PC-9 (cell line): Measurements from ENCODE around the gene PAXX. TPM values are rescaled to one million over a fixed set of nuclear protein-coding genes. Genes with fewer than 3 reads are reported as not detected.
A peak's percentile ranks its signal among the peaks of the same experiment; 100 is the strongest.

Experiments
- BruUV-seq: library from RNA; stranded (reverse); fragments of 400-500 nt; replicated peaks from 2 replicates; lab custom pipeline; 2021; lab: Mats Ljungman, UMichigan
- CTCF ChIA-PET: fragments of 300-600 bp; sonication (Branson Sonifier 250); formaldehyde crosslinking; loops from one replicate; lab custom pipeline; 2022; ENCODE audit warnings: antibody characterized with exemption; lab: Charles Lee
- POLR2A ChIA-PET: fragments of 300-600 bp; sonication (Branson Sonifier 250); formaldehyde crosslinking; loops from one replicate; lab custom pipeline; 2022; ENCODE audit warnings: antibody characterized with exemption; ENCODE audit not compliant: unreplicated experiment; lab: Charles Lee
- DNase-seq, 2 experiments: peaks; one replicate each; pipeline versions ENCODE4 v3.0.0 to v3.0.0-alpha.2; 2015 to 2022; ENCODE audit warnings: mixed read lengths in 1 of 2
- H2AFZ ChIP-seq: fragments of 200-600 bp; sonication (generic); 2 replicates; pipeline ENCODE4 v1.8.1; 2017; ENCODE audit warnings: antibody characterized with exemption
- H3F3A ChIP-seq: fragments of 200-600 bp; sonication (generic); 2 replicates; pipeline ENCODE4 v1.8.1; 2017; ENCODE audit warnings: antibody characterized with exemption, mild to moderate bottlenecking, low read depth; ENCODE audit not compliant: insufficient read depth
- H3K27ac ChIP-seq: fragments of 200-600 bp; sonication (generic); 2 replicates; pipeline ENCODE4 v1.6.1; 2016; ENCODE audit warnings: mixed run types
- H3K27me3 ChIP-seq: fragments of 200-600 bp; sonication (generic); 2 replicates; pipeline ENCODE4 v1.6.1; 2016; ENCODE audit warnings: low read depth, mixed run types; ENCODE audit not compliant: insufficient read depth
- H3K36me3 ChIP-seq: fragments of 200-600 bp; sonication (generic); 2 replicates; pipeline ENCODE4 v1.6.1; 2016; ENCODE audit warnings: low read depth, mixed run types
- H3K4me1 ChIP-seq: fragments of 200-600 bp; sonication (generic); replicated peaks from 2 replicates; pipeline ENCODE4 v1.6.1; 2016; ENCODE audit warnings: mixed run types; ENCODE audit not compliant: insufficient read depth
- H3K4me2 ChIP-seq: fragments of 200-600 bp; sonication (generic); 2 replicates; pipeline ENCODE4 v1.6.1; 2017; ENCODE audit warnings: mixed run types
- H3K4me3 ChIP-seq: fragments of 200-600 bp; sonication (generic); 2 replicates; pipeline ENCODE4 v1.6.1; 2016; ENCODE audit warnings: mixed run types
- H3K79me2 ChIP-seq: fragments of 200-600 bp; sonication (generic); 2 replicates; pipeline ENCODE4 v1.6.1; 2017; ENCODE audit warnings: low read depth, mixed run types
- H3K9me2 ChIP-seq: fragments of 200-600 bp; sonication (generic); 2 replicates; pipeline ENCODE4 v1.8.1; 2017; ENCODE audit warnings: mild to moderate bottlenecking; ENCODE audit not compliant: insufficient read depth
- H3K9me3 ChIP-seq: fragments of 200-600 bp; sonication (generic); 2 replicates; pipeline ENCODE4 v1.8.1; 2016; ENCODE audit warnings: low read depth; ENCODE audit not compliant: insufficient read depth
- H4K20me1 ChIP-seq: fragments of 200-600 bp; sonication (generic); 2 replicates; pipeline ENCODE4 v1.8.1; 2017; ENCODE audit not compliant: insufficient read depth
- CTCF ChIP-seq: fragments of 200-600 bp; sonication (generic); conservative IDR thresholded peaks from 2 replicates; pipeline ENCODE4 v1.6.1; 2017; ENCODE audit warnings: mixed run types, antibody characterized with exemption, mild to moderate bottlenecking, moderate library complexity
- EZH2 ChIP-seq: fragments of 200-600 bp; sonication (generic); IDR thresholded peaks from 2 replicates; pipeline ENCODE4 v1.8.0; 2017; ENCODE audit warnings: antibody characterized with exemption, low read depth
- intact Hi-C: fragments of 100-400 bp; cut with micrococcal nuclease; formaldehyde crosslinking; loops from one replicate; pipeline ENCODE4 v1.10.0; 2022; ENCODE audit not compliant: unreplicated experiment
- total RNA-seq: library from RNA; stranded (reverse); gene quantifications from 2 replicates; pipeline ENCODE4 v1.2.3, GENCODE V29; 2021

Gene PAXX
- total RNA-seq, 1 experiment from 2014 or later = 54.9 TPM

GRCh38 chr9:136947955-136948510 lies 44.2 kb upstream of the PAXX start:
- Histone ChIP-seq H3K27ac (peak overlapping the region; percentile 34; the same call in 1 of the 2 replicates), H3K27me3 (no peaks in the 10 kb centered on the region), H2AFZ (no peak overlapping the region), H3F3A (peaks cover 21% of the 10 kb centered on the region; the same call in 1 of the 2 replicates), H3K4me1 (peaks cover 24% of the 10 kb centered on the region), H3K36me3 (no peaks in the 10 kb centered on the region), H3K4me2 (no peak overlapping the region), H4K20me1 (no peaks in the 10 kb centered on the region; the same call in 1 of the 2 replicates), H3K9me3 (no peaks in the 10 kb centered on the region), H3K79me2 (peaks cover 10% of the 10 kb centered on the region), H3K4me3 (no peak overlapping the region), H3K9me2 (no peaks in the 10 kb centered on the region)
- peak; percentile 61 to 74 for DNase-seq
- intact Hi-C loops = loop anchor here (1.0 kb wide), 2 partner anchors 87 to 101 kb away; no protein-coding TSS in a partner anchor
- TF ChIP-seq EZH2 = no peak
- TF ChIP-seq CTCF = peak; percentile 66
- BruUV-seq = no TSS peak
- POLR2A ChIA-PET = interaction anchor here (0.5 to 1.2 kb wide), 9 partner anchors 32 to 544 kb away, joined by 3 to 10 read pairs (median 4); partner anchors contain the start of gene CLIC3
- CTCF ChIA-PET = interaction anchor here (0.6 to 2.2 kb wide), 19 partner anchors 30 to 423 kb away, joined by 3 to 46 read pairs (median 4); partner anchors contain the start of genes CLIC3, FUT7 and MAN1B1

- intact Hi-C loops = no loop called here
- Histone ChIP-seq H3K79me2 (no peaks in the 10 kb centered on the region), H3K4me1 (peaks cover 20% of the 10 kb centered on the region), H3K27me3 (no peaks in the 10 kb centered on the region), H3K36me3 (no peaks in the 10 kb centered on the region), H3K4me3 (peak overlapping the region; percentile 77), H3K27ac (peak overlapping the region; percentile 68), H4K20me1 (no peaks in the 10 kb centered on the region), H3F3A (peaks cover 21% of the 10 kb centered on the region; the same call in 1 of the 2 replicates), H3K9me2 (no peaks in the 10 kb centered on the region), H3K4me2 (peak overlapping the region; percentile 99), H3K9me3 (no peaks in the 10 kb centered on the region), H2AFZ (peak overlapping the region; percentile 94)
- DNase-seq = no peak
- CTCF ChIA-PET = interaction anchor here (0.7 kb wide), 1 partner anchor 29 kb away, joined by 5 read pairs; no protein-coding TSS in a partner anchor
- TF ChIP-seq EZH2 (no peak), CTCF (no peak)
- POLR2A ChIA-PET = interaction anchor here (0.5 to 0.6 kb wide), 2 partner anchors 43 to 138 kb away, joined by 3 to 6 read pairs; partner anchors contain the start of genes MAN1B1 and PAXX
- no TSS peak for BruUV-seq
These were observed 42.9 kb upstream of the PAXX start for GRCh38 chr9:136949239-136949816.

GRCh38 chr9:136949817-136950655 lies 42.2 kb upstream of the PAXX start:
- peak; percentile 86 to 99 for DNase-seq
- POLR2A ChIA-PET = interaction anchor here (0.5 to 0.6 kb wide), 2 partner anchors 42 to 137 kb away, joined by 3 to 6 read pairs; partner anchors contain the start of genes MAN1B1 and PAXX
- Histone ChIP-seq H3K27ac (peak overlapping the region; percentile 68), H3K4me3 (peak overlapping the region; percentile 77), H3F3A (peaks cover 21% of the 10 kb centered on the region; the same call in 1 of the 2 replicates), H2AFZ (peak overlapping the region; percentile 94), H3K4me2 (peak overlapping the region; percentile 99), H3K4me1 (peaks cover 20% of the 10 kb centered on the region), H3K36me3 (no peaks in the 10 kb centered on the region), H3K27me3 (no peaks in the 10 kb centered on the region), H3K9me2 (no peaks in the 10 kb centered on the region), H3K9me3 (no peaks in the 10 kb centered on the region), H4K20me1 (no peaks in the 10 kb centered on the region), H3K79me2 (no peaks in the 10 kb centered on the region)
- TF ChIP-seq CTCF = no peak; the same call in 1 of the 2 replicates
- no peak for TF ChIP-seq EZH2
- CTCF ChIA-PET = interaction anchor here (0.7 kb wide), 1 partner anchor 28 kb away, joined by 5 read pairs; no protein-coding TSS in a partner anchor
- intact Hi-C loops = loop anchor here (1.0 to 2.0 kb wide), 2 partner anchors 46 to 159 kb away; partner anchors contain the start of genes CLIC3 and TMEM141
- BruUV-seq = TSS peak; percentile 95
